Right lobe of liver (tissue), 6 donors: ENCODE data around the gene VENTX. TPM values are rescaled to one million over a fixed set of nuclear protein-coding genes. Genes with fewer than 3 reads are reported as not detected.
A peak's percentile ranks its signal among the peaks of the same experiment; 100 is the strongest.

Source experiments
- ATAC-seq, 4 donors: fragments of 200-7000 bp; cut with Tn5 transposase; one replicate each; pipeline ENCODE4 v1.9.1; 2020; ENCODE audit warnings: mild to moderate bottlenecking in 4 of 4, moderate library complexity in 4 of 4
- DNase-seq, 3 donors: peaks; one replicate each; pipeline ENCODE4 v3.0.0-alpha.2; 2020
- H3K27ac ChIP-seq, 3 donors: fragments of 200-600 bp; one replicate each; pipeline ENCODE4 v1.8.0; 2022
- H3K27me3 ChIP-seq, 2 donors: fragments of 200-600 bp; one replicate each; pipeline ENCODE4 v1.8.0; 2022
- H3K36me3 ChIP-seq, 4 donors: fragments of 200-600 bp; sonication (generic) in 1 of 4; one replicate each; pipeline versions ENCODE4 v1.5.1 to v1.8.0; 2017 to 2022; ENCODE audit warnings: control low read depth in 1 of 4
- H3K4me1 ChIP-seq, 4 donors: fragments of 200-600 bp; sonication (generic) in 1 of 4; one replicate each; pipeline versions ENCODE4 v1.5.1 to v1.8.0; 2017 to 2022; ENCODE audit warnings: control low read depth in 1 of 4
- H3K4me3 ChIP-seq, 3 donors: fragments of 200-600 bp; one replicate each; pipeline ENCODE4 v1.8.0; 2022
- H3K9me3 ChIP-seq, 4 donors: fragments of 200-600 bp; sonication (generic) in 1 of 4; one replicate each; pipeline versions ENCODE4 v1.5.1 to v1.8.0; 2017 to 2022; ENCODE audit warnings: control low read depth in 1 of 4
- POLR2A ChIP-seq: fragments of 450-650 bp; IDR thresholded peaks from one replicate; pipeline ENCODE4 v1.6.1; 2017; ENCODE audit warnings: antibody characterized with exemption, mild to moderate bottlenecking
- WGBS: methylation state at CpG from one replicate; pipeline ENCODE4 v1.1.6; 2018; ENCODE audit warnings: low coverage, low lambda C conversion rate; ENCODE audit not compliant: insufficient coverage; ENCODE audit errors: missing lambda C conversion rate; 5-methylcytosine and 5-hydroxymethylcytosine counted together
- intact Hi-C, 2 donors: fragments of 100-400 bp; cut with DNase I; formaldehyde crosslinking; loops; one replicate each; pipeline versions ENCODE4 v1.11.2 to v1.14.1; 2022
- total RNA-seq, 6 experiments: library from RNA; depleted of rRNA in 2 of 6; stranded (reverse); fragments of >200 nt in 2 of 6; fragmentation: NEBNext Ultra II Directional in 3 of 6; extraction: Animal tissue kit (Norgen Biotek cat#: 25700) in 3 of 6; gene quantifications; one replicate each; pipeline versions ENCODE4 v1.1.0 to v1.2.4, GENCODE V29; 2016 to 2023
- TF ChIP-seq, protein P1 (sequence below), 4 donors: fragments of 200-600 bp in 3 of 4; fragments of 450-650 bp in 1 of 4; IDR thresholded peaks; one replicate each; pipeline versions ENCODE4 v1.5.1 to v1.8.0; 2016 to 2022; ENCODE audit warnings: antibody characterized with exemption in 4 of 4, mild to moderate bottlenecking in 2 of 4
- donor health status: DM: no; HTN: yes; CAD: no.
- donor health status: DM: no; HTN: no; CAD: no.
- donor health status: DM: no; HTN: no; CAD: no.
- donor health status: DM: no; HTN: yes; CAD: no.
- donor health status: DM: no; HTN: yes; CAD: no.

VENTX gene
- total RNA-seq, 6 experiments from 2014 or later = 0.09 to 0.38 (median 0.19) TPM

DNA sequence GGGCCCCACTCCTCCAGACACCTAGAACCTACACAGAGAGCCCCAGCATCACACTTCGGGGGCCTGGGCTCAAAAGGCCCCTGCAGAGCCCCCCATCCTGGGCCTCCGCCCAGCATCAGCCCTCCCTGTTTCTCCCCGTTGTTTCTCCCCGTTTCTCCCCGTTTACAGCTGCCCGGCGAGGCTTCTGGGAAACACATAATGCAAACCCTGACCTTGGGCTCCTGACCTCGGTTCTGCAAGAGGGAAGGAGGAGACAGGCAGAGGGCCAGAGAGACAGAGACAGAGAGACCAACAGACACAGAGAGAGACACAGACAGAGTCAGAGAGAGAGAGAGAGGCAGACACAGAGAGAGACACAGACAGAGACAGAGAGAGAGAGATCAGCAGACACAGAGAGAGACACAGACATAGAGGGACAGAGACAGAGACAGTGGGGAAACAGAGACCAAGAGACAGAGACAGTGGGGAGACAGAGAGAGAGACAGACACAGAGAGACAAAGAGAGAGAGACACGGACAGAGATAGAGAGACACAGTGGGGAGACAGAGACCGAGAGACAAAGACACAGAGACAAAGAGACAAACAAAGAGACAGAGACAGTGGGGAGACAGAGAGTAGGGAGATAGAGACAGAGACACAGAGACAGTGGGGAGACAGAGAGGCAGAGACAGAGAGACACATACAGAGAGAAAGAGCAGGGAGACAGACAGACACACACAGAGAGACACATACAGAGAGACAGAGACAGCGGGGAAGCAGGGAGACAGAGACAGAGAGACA lies 12.5 kb downstream of the VENTX start:
- H3K36me3 ChIP-seq = no peaks in the 10 kb centered on the region
- no peak overlapping the region for H3K4me3 ChIP-seq
- no peaks in the 10 kb centered on the region for H3K4me1 ChIP-seq
- H3K9me3 ChIP-seq = no peaks in the 10 kb centered on the region
- DNase-seq (no peak), ATAC-seq (peak; percentile 4 to 78 (median 51))
- intact Hi-C loops = no loop called here
- no peak for TF ChIP-seq POLR2A
- TF ChIP-seq, protein P1, sequence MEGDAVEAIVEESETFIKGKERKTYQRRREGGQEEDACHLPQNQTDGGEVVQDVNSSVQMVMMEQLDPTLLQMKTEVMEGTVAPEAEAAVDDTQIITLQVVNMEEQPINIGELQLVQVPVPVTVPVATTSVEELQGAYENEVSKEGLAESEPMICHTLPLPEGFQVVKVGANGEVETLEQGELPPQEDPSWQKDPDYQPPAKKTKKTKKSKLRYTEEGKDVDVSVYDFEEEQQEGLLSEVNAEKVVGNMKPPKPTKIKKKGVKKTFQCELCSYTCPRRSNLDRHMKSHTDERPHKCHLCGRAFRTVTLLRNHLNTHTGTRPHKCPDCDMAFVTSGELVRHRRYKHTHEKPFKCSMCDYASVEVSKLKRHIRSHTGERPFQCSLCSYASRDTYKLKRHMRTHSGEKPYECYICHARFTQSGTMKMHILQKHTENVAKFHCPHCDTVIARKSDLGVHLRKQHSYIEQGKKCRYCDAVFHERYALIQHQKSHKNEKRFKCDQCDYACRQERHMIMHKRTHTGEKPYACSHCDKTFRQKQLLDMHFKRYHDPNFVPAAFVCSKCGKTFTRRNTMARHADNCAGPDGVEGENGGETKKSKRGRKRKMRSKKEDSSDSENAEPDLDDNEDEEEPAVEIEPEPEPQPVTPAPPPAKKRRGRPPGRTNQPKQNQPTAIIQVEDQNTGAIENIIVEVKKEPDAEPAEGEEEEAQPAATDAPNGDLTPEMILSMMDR (IDR thresholded peaks at IDR 0.05) = no peak
- H3K27me3 ChIP-seq = no peaks in the 10 kb centered on the region
- 41% methylated on average over 10 of the region's 11 CpGs for WGBS
- H3K27ac ChIP-seq = no peak overlapping the region

GRCh38 chr10:133251388-133252222 lies 13.9 kb downstream of the VENTX start:
- TF ChIP-seq POLR2A = no peak
- TF ChIP-seq, protein P1 (IDR thresholded peaks at IDR 0.05) = no peak
- Histone ChIP-seq H3K27me3 (no peaks in the 10 kb centered on the region), H3K4me3 (no peak overlapping the region), H3K27ac (no peak overlapping the region), H3K4me1 (no peaks in the 10 kb centered on the region), H3K9me3 (no peaks in the 10 kb centered on the region), H3K36me3 (no peaks in the 10 kb centered on the region)
- 80% methylated on average over 6 of the region's 28 CpGs for WGBS
- ATAC-seq (no peak), DNase-seq (no peak)
- intact Hi-C loops = no loop called here

DNA sequence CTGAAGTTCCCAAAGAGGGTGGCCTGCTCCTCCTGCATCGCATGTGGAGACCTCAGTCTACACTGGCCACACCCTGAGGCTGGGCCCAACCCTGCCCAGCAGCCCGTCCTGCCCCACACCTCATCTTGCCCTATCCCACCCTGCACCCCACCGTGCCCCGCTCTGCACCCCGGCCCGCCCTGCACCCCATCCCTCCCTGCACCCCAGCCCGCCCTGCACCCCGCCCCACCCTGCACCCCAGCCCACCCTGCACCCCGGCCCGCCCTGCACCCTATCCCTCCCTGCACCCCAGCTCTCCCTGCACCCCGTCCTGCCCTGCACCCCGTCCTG lies 14.5 kb downstream of the VENTX start:
- 53% methylated on average over 4 of the region's 12 CpGs for WGBS
- H3K27ac ChIP-seq = no peak overlapping the region
- TF ChIP-seq POLR2A = no peak
- H3K36me3 ChIP-seq = no peaks in the 10 kb centered on the region
- DNase-seq (no peak), ATAC-seq (no peak)
- H3K9me3 ChIP-seq = no peaks in the 10 kb centered on the region
- peaks cover 0 to under 1% (median 0%) of the 10 kb centered on the region in 4 donors for H3K4me1 ChIP-seq
- H3K27me3 ChIP-seq = no peaks in the 10 kb centered on the region
- intact Hi-C loops = no loop called here
- no peak overlapping the region for H3K4me3 ChIP-seq

DNA sequence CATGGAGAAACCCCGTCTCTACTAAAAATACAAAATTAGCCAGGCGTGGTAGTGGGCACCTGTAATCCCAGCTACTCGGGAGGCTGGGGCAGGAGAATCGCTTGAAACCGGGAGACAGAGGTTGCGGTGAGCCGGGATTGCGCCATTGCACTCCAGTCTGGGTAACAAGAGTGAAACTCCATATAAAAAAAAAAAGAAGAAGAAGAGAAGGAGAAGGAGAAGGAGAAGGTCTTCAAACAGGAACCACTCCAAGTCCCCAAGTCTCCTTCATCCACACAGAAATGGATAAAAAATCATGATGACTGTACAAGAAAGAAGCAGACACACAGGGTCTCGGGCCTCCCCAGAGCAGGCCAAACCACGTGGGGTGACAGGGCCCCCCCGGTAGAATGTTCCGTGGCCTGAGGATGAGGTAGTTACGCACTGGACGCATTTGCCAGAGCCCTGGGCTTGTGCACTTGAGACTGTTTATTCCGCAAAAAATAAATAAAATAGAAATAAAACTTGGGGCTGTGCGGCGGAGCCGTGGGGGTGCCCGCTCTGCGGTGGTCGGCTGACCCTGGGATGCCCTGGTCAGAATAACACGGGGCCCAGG lies 15.8 kb downstream of the VENTX start:
- H3K27ac ChIP-seq = no peak overlapping the region
- H3K9me3 ChIP-seq = no peaks in the 10 kb centered on the region
- no peak for ATAC-seq
- no peak for DNase-seq
- H3K36me3 ChIP-seq = no peaks in the 10 kb centered on the region
- no peaks in the 10 kb centered on the region for H3K27me3 ChIP-seq
- WGBS = 64% methylated on average over 17 of the region's 22 CpGs
- no peak overlapping the region for H3K4me3 ChIP-seq
- no peak for TF ChIP-seq POLR2A
- TF ChIP-seq, protein P1 (IDR thresholded peaks at IDR 0.05) = no peak
- peaks cover 0 to 9% (median 0%) of the 10 kb centered on the region in 4 donors for H3K4me1 ChIP-seq
- intact Hi-C loops = no loop called here
